ENCODE measurements around the gene FAM118B. TPM values are rescaled to one million over a fixed set of nuclear protein-coding genes. Genes with fewer than 3 reads are reported as not detected.

FAM118B gene
- total RNA-seq, 4 donors from 2014 or later: 7.6 to 11.1 (median 8.6) TPM

DNA sequence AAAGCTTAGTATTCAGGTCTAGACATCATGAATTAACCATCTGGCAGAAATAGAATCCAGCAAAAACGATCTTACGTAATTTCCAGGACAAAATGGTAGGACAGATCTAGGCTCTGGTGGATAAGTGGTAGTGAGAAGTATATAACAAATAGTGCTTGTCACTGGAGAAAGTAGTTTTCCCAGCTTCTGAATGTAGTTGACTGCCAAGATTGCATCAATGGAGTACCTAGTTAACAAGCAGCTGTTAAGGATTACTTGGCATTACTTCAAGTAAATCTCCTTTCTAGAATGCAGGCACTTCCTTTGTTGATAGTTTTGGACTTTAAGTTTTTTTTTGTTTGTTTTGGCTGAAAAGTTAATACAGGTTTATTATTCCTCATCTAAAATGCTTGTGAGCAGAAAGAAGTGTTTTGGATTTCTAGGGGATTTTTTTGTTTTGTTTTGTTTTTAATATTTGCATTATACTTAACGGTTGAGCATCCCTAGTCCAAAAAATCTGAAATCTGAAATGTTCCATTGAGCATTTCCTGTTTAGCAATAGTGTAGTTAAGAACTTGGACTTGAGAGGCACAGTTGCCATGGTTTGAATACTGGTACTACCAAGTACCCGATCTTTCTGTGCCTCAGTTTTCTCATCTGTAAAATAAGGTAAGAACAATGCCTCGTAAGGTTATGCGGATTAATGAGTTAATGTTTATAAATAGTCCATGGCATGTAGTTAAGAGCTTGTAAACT lies 20.3 kb downstream of the FAM118B start:
- Histone ChIP-seq H3K36me3 (peaks cover 16% of the 10 kb centered on the region), H3K4me1 (no peaks in the 10 kb centered on the region), H3K27me3 (no peaks in the 10 kb centered on the region), H3K4me3 (no peak overlapping the region), H3K9me3 (no peaks in the 10 kb centered on the region), H3K27ac (no peak overlapping the region)
- DNase-seq (ENCODE audit: low spot score in 2 of 2): no peak
- TF ChIP-seq POLR2A (IDR thresholded peaks at IDR 0.05) (no peak), POLR2AphosphoS5 (IDR thresholded peaks at IDR 0.05) (no peak), EP300 (IDR thresholded peaks at IDR 0.05) (no peak)
- TF ChIP-seq, protein P1, sequence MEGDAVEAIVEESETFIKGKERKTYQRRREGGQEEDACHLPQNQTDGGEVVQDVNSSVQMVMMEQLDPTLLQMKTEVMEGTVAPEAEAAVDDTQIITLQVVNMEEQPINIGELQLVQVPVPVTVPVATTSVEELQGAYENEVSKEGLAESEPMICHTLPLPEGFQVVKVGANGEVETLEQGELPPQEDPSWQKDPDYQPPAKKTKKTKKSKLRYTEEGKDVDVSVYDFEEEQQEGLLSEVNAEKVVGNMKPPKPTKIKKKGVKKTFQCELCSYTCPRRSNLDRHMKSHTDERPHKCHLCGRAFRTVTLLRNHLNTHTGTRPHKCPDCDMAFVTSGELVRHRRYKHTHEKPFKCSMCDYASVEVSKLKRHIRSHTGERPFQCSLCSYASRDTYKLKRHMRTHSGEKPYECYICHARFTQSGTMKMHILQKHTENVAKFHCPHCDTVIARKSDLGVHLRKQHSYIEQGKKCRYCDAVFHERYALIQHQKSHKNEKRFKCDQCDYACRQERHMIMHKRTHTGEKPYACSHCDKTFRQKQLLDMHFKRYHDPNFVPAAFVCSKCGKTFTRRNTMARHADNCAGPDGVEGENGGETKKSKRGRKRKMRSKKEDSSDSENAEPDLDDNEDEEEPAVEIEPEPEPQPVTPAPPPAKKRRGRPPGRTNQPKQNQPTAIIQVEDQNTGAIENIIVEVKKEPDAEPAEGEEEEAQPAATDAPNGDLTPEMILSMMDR (IDR thresholded peaks at IDR 0.05): no peak
- 74% methylated on average over 6 of the region's 6 CpGs for WGBS

DNA sequence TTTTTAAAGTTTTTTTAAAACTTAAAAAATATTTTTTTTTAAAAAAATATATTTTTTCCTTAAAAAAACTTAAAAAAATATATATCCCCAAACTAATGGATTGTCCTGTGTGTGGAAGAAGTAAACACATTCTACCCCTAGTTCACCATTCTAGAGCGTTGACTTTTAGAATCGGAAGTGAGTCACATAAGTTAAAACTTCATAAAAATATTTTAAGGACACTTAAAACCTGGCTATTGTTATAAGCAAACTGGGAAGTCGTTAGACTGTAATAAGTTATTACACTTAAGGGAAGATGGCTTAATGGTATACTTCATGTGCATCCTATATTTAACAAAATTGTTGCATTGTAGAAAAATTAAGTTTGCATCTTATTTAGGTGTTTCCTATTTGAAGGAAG lies 21.1 kb downstream of the FAM118B start:
- H3K27ac ChIP-seq: no peak overlapping the region
- H3K36me3 ChIP-seq: peaks cover 16% of the 10 kb centered on the region
- H3K4me3 ChIP-seq: no peak overlapping the region
- TF ChIP-seq, protein P1 (IDR thresholded peaks at IDR 0.05): no peak
- TF ChIP-seq POLR2A (IDR thresholded peaks at IDR 0.05) (no peak), POLR2AphosphoS5 (IDR thresholded peaks at IDR 0.05) (no peak), EP300 (IDR thresholded peaks at IDR 0.05) (no peak)
- 88% methylated on average over 3 of the region's 3 CpGs for WGBS
- no peaks in the 10 kb centered on the region for H3K27me3 ChIP-seq
- no peaks in the 10 kb centered on the region for H3K9me3 ChIP-seq
- no peaks in the 10 kb centered on the region for H3K4me1 ChIP-seq
- no peak for DNase-seq (ENCODE audit: low spot score in 2 of 2)

DNA sequence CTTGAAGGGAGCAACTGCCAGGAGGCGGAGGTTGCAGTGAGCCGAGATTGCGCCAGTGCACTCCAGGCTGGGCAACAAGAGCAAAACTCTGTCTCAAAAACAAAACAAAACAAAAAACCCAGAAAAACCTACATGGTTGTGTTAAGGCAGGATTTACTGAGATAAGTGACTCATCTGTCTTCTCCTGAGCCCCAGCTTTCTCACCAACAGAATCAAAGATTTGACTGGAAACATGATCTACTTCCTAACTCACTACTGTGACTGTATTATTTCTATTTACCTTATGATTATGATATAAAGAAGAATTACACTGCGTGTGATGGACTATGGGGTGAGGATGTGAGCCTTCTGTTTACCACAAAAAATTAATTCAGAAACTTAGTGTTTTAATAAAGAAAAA lies 21.8 kb downstream of the FAM118B start:
- Histone ChIP-seq H3K9me3 (no peaks in the 10 kb centered on the region), H3K4me3 (no peak overlapping the region), H3K27me3 (no peaks in the 10 kb centered on the region), H3K4me1 (no peaks in the 10 kb centered on the region), H3K27ac (no peak overlapping the region), H3K36me3 (peaks cover 21% of the 10 kb centered on the region)
- TF ChIP-seq POLR2A (IDR thresholded peaks at IDR 0.05) (no peak), POLR2AphosphoS5 (IDR thresholded peaks at IDR 0.05) (no peak), EP300 (IDR thresholded peaks at IDR 0.05) (no peak)
- TF ChIP-seq, protein P1 (IDR thresholded peaks at IDR 0.05): no peak
- no peak for DNase-seq (ENCODE audit: low spot score in 2 of 2)
- WGBS: 84% methylated on average over 4 of the region's 4 CpGs

DNA sequence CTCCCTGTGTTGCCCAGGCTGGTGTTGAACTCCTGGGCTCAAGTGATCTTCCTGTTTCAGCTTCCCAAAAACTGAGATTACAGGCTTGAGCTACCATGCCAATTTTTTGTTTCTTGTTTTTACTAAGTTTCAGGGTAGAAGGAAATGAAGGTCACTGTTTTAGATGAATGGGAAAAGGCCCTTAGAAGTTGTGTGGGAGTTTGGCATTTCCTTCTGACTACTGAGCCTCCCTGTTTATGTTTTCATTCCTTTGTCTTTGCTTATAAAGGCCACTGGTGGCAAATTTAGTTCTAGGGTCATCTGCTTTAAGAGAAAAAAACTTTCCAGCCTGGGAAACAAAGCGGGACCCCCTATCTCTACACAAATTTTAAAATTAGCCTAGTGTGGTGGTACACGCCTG lies 35.1 kb downstream of the FAM118B start:
- no peak overlapping the region for H3K27ac ChIP-seq
- TF ChIP-seq POLR2A (IDR thresholded peaks at IDR 0.05) (no peak), EP300 (IDR thresholded peaks at IDR 0.05) (no peak), POLR2AphosphoS5 (IDR thresholded peaks at IDR 0.05) (no peak)
- TF ChIP-seq, protein P1 (IDR thresholded peaks at IDR 0.05): no peak
- H3K9me3 ChIP-seq: no peaks in the 10 kb centered on the region
- H3K4me3 ChIP-seq: no peak overlapping the region
- H3K36me3 ChIP-seq: peaks cover 32% of the 10 kb centered on the region
- WGBS: 81% methylated on average over 2 of the region's 2 CpGs
- no peaks in the 10 kb centered on the region for H3K4me1 ChIP-seq
- H3K27me3 ChIP-seq: no peaks in the 10 kb centered on the region
- no peak for DNase-seq (ENCODE audit: low spot score in 2 of 2)

DNA sequence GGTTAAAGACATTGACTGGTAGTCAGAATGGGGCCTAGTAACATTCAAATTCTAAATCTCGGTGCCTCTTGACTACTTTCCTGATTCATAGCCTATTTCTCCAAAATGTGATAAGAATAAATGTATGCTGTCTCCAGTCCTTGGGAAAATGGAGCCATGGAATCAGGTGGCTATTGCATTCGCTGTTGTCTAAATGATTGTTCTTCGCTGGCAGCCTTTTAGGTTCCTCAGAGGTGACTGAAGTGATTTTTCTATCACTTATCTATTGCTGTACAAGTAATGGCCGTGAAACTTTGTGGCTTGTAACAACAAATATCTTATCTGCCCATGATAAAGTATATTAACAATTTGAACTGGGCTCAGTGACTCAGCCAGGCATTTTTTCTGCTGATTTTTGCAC lies 41.7 kb downstream of the FAM118B start:
- no peak overlapping the region for H3K4me3 ChIP-seq
- no peak overlapping the region for H3K27ac ChIP-seq
- H3K4me1 ChIP-seq: no peaks in the 10 kb centered on the region
- no peaks in the 10 kb centered on the region for H3K9me3 ChIP-seq
- 87% methylated on average over 4 of the region's 4 CpGs for WGBS
- TF ChIP-seq EP300 (IDR thresholded peaks at IDR 0.05) (no peak), POLR2AphosphoS5 (IDR thresholded peaks at IDR 0.05) (no peak), POLR2A (IDR thresholded peaks at IDR 0.05) (no peak)
- peaks cover 26% of the 10 kb centered on the region for H3K36me3 ChIP-seq
- no peaks in the 10 kb centered on the region for H3K27me3 ChIP-seq
- DNase-seq (ENCODE audit: low spot score in 2 of 2): no peak
